ENCODE results near the gene TEAD1. TPM values are rescaled to one million over a fixed set of nuclear protein-coding genes. Genes with fewer than 3 reads are reported as not detected.
A peak's percentile ranks its signal among the peaks of the same experiment; 100 is the strongest.

The TEAD1 gene
- total RNA-seq, 1 experiment from 2014 or later, result 83.2 TPM

GRCh38 chr11:12832480-12833224 lies 158.4 kb downstream of the TEAD1 start:
- no peak for DNase-seq (ENCODE audit: low read depth)

GRCh38 chr11:12834166-12834565 lies 159.9 kb downstream of the TEAD1 start:
- no peak for DNase-seq (ENCODE audit: low read depth)

GRCh38 chr11:12834630-12835029 lies 160.4 kb downstream of the TEAD1 start:
- no peak for DNase-seq (ENCODE audit: low read depth)

GRCh38 chr11:12835286-12835685 lies 161.1 kb downstream of the TEAD1 start:
- no peak for DNase-seq (ENCODE audit: low read depth)

GRCh38 chr11:12838463-12839123 lies 164.4 kb downstream of the TEAD1 start:
- no peak for DNase-seq (ENCODE audit: low read depth)

- DNase-seq (ENCODE audit: low read depth), result peak; percentile 77
Observed at GRCh38 chr11:12840871-12841660, 166.8 kb downstream of the TEAD1 start.

- peak; percentile 98 for DNase-seq (ENCODE audit: low read depth)
Observed at GRCh38 chr11:12841946-12842630, 167.9 kb downstream of the TEAD1 start.

- peak; percentile 92 for DNase-seq (ENCODE audit: low read depth)
Observed at GRCh38 chr11:12842933-12843636, 168.9 kb downstream of the TEAD1 start.

GRCh38 chr11:12845163-12845562 lies 170.9 kb downstream of the TEAD1 start:
- no peak for DNase-seq (ENCODE audit: low read depth)

- no peak for DNase-seq (ENCODE audit: low read depth)
Observed at GRCh38 chr11:12845739-12846358, 171.6 kb downstream of the TEAD1 start.

- DNase-seq (ENCODE audit: low read depth), result no peak
Observed at GRCh38 chr11:12846786-12847615, 172.8 kb downstream of the TEAD1 start.

- no peak for DNase-seq (ENCODE audit: low read depth)
Observed at GRCh38 chr11:12848413-12848812, 174.2 kb downstream of the TEAD1 start.

GRCh38 chr11:12853325-12853651 lies 179.1 kb downstream of the TEAD1 start:
- DNase-seq (ENCODE audit: low read depth), result no peak

- DNase-seq (ENCODE audit: low read depth), result no peak
Observed at GRCh38 chr11:12853652-12854296, 179.6 kb downstream of the TEAD1 start.

GRCh38 chr11:12854297-12854661 lies 180.1 kb downstream of the TEAD1 start:
- DNase-seq (ENCODE audit: low read depth), result no peak

GRCh38 chr11:12854829-12855228 lies 180.6 kb downstream of the TEAD1 start:
- DNase-seq (ENCODE audit: low read depth), result no peak

- DNase-seq (ENCODE audit: low read depth), result no peak
Observed at GRCh38 chr11:12856338-12856737, 182.1 kb downstream of the TEAD1 start.

GRCh38 chr11:12857572-12857971 lies 183.4 kb downstream of the TEAD1 start:
- DNase-seq (ENCODE audit: low read depth), result no peak

- DNase-seq (ENCODE audit: low read depth), result no peak
Observed at GRCh38 chr11:12859872-12860657, 185.8 kb downstream of the TEAD1 start.
